DMS 273 treated with DMSO at 0.1 percent for 48 hours (cell line): ENCODE results near the gene DDX55.
"Not testable (repeated sequence)": the region's sequence is repeated elsewhere in the genome, so short reads cannot be mapped to it uniquely, and the experiment has no call there.

Experiments used
- DNase-seq: peaks from one replicate; lab custom pipeline; 2025; lab: John Stamatoyannopoulos, UW

Gene DDX55, protein sequence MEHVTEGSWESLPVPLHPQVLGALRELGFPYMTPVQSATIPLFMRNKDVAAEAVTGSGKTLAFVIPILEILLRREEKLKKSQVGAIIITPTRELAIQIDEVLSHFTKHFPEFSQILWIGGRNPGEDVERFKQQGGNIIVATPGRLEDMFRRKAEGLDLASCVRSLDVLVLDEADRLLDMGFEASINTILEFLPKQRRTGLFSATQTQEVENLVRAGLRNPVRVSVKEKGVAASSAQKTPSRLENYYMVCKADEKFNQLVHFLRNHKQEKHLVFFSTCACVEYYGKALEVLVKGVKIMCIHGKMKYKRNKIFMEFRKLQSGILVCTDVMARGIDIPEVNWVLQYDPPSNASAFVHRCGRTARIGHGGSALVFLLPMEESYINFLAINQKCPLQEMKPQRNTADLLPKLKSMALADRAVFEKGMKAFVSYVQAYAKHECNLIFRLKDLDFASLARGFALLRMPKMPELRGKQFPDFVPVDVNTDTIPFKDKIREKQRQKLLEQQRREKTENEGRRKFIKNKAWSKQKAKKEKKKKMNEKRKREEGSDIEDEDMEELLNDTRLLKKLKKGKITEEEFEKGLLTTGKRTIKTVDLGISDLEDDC

DNA sequence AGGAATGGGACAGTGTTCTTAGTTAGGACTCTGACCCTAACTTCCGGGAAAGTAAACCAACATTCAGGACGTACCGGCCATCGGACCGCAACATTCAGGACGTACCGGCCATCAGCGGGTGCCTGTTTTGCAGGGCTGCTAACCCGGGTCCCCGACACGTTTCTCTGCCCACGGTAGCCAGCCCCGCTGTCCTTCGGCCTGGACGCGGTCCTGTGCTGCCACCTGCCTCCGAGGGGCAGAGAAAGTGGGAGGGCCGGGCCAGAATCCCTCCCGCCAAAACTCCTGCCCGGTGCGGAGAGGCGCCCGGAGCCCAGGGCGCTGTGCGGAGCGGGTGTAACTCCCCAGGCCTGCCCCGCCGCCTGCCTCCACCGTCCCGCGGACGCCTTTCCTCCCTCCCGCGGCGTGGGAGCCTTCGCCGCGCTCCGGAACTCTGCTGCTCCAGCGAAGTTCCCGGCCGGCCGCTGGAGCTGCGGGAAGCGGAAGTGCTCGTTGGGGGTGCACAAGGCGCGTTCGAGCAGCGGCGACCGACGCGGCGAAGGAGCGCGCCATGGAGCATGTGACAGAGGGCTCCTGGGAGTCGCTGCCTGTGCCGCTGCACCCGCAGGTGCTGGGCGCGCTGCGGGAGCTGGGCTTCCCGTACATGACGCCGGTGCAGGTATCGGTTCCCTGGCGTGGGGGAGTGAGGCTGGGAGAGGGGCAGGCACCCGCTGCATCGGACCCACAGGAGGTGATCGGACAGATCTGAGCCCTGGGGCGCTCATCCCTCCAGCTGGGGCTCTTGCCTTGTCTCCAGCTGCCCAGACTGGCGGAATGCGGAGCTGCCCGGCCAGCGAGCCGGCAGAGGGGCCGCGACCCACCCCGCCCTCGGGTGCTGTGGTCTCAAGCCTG lies at the start of gene DDX55:
TSS of gene DDX55 (plus strand) at position 498 of the 888 bp plus-strand sequence. CDS start at position 548, 50 bp downstream.
- DNase-seq = peak; percentile 43

DNA sequence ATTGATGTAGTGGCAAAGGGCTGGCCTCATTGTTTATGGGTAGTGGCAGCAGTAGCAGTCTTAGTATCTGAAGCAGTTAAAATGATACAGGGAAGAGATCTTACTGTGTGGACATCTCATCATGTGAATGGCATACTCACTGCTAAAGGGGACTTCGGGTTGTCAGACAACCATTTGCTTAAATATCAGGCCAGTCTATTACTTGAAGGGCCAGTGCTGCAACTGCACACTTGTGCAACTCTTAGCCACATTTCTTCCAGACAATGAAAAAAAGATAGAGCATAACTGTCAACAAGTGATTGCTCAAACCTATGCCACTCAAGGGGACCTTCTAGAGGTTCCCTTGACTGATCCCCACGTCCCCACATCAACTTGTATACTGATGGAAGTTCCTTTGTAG lies 47.8 kb upstream of the DDX55 start:
- DNase-seq = not testable (repeated sequence)

DNA sequence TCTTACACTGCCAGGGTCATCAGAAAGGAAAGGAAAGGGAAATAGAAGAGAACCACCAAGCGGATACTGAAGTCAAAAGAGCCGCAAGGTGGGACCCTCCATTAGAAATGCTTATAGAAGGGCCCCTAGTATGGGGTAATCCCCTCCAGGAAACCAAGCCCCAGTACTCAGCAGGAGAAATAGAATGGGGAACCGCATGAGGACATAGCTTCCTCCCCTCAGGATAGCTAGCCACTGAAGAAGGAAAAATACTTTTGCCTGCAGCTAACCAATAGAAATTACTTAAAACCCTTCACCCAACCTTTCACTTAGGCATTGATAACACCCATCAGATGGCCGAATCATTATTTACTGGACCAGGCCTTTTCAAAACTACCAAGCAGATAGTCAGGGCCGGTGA lies 47.1 kb upstream of the DDX55 start:
- DNase-seq = not testable (repeated sequence)

DNA sequence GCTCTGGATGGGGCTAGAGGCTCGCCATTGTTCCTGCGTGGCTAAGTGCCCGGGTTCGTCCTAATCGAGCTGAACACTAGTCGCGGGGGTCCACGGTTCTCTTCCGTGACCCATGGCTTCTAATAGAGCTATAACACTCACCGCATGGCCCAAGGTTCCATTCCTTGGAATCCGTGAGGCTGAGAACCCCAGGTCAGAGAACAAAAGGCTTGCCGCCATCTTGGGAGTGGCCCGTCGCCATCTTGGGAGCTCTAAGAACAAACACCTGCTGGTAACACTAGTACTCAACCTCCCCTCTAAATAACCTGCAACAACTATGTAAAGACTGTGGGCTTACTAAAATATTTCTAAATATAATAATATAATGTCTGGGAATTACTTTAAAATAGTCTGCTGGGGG lies 43.4 kb upstream of the DDX55 start:
- not testable (repeated sequence) for DNase-seq

DNA sequence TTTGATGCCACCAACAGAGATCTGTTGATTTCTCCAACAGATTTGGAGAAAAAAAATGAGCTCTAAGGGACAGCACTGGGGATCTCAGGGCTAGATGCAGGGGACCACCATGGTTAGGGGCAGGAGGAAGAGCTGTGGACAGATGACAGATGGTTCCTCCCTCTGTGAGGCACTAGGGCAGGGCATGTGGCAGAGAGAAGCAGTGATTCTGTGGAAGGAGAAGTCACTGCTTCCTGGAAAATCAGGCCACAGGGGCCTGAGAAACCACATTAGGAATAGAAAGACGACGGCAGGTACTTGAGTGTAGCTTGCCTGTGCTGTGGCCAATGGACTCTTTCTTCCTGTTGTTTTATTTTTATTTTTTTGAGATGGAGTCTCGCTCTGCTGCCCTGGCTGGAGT lies 42.4 kb upstream of the DDX55 start:
- DNase-seq = no peak

DNA sequence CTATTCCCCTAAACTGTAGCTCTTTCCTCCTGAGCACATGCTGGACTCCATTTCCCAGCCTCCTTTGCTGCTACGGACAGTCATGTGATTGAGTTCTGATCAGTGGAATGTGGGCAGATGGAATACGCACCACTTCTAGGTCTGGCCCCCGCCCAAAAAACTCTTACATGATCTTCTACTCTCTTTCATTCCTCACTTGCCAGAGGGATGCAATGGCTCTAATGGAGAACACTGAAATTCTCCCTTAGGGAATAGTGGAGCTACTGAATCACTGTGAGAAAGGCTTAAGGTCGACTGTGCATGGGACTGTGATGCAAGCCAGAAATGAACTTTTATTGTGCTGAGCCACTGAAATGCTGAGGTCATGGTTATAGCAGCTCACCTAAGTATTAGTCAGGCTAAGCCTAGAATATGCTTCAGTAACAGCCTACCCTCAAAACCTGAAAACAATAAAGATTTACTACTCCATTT lies 30.5 kb upstream of the DDX55 start:
- DNase-seq = peak; percentile 49

DNA sequence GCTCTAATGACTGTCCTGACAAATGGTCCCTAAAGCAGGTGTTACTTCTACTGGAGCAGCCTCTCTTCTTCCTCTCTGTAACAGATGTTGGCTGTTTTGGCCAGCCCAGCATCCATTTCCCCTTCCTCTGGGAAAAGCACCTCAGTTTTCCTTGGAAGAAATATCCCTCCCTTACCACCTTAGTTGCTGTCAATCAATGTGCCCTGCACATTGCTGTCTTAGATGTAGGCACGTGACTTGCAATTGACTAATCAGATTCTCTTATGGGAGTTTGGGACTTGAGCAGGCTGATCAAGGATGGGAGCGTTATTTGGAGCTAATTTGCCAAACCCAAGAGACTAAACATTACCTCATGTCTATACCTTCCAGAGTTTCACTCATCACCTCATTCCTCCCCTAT lies 29.5 kb upstream of the DDX55 start:
- no peak for DNase-seq

DNA sequence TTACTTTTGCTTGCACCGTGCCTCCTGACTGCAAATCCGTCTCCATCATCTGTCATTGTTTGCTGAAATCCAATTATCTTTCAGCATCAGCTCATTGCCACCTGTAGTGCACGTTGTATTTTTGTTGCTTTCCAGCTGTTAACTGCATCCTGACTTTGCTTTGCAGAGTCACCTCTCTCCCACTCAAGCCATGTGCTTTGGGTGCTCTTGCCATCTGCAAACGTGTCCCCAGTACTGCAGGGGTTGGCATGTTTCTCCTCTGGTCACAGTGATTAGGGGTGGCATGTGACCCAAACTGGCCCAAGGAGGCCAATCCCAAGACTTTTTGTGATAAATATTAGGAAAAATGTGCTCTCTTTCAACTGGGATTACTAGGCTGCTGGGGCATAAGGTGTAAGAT lies 28.0 kb upstream of the DDX55 start:
- DNase-seq = peak; percentile 40

DNA sequence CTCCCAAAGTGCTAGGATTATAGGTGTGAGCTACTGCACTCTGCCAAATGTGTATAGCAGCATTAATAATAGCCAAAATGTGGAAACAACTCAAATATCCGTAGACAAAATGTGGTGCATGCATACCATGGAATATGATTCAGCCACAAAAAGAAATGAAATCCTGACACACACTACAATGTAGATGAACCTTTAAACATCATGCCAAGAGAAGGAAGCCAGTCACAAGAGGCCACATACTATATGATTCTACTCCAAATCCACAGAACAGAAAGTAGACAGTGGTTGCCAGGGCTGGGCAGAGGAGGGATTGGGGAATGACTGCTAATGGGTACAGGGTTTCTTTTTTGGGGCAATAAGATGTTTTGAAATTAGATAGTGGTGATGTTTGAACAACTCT lies 25.3 kb upstream of the DDX55 start:
- DNase-seq = no peak

DNA sequence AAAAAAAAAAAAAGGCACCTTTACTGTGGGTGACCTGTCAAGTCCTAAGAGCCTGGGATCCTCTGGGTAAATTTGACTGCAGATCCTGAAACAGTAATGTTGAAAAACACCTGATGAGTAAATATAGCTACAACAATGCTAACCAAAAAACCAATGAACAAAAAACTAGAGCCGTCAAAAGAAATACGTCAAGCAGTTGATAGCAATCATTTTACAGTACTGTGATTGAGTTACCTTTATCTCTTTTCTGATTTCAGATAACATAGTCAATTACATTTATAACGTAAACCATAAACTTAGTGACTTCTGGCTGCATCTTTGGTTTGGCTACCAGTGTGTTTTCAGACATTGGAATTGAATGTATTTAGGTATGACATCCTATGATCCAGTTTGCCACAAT lies 23.7 kb upstream of the DDX55 start:
- no peak for DNase-seq

DNA sequence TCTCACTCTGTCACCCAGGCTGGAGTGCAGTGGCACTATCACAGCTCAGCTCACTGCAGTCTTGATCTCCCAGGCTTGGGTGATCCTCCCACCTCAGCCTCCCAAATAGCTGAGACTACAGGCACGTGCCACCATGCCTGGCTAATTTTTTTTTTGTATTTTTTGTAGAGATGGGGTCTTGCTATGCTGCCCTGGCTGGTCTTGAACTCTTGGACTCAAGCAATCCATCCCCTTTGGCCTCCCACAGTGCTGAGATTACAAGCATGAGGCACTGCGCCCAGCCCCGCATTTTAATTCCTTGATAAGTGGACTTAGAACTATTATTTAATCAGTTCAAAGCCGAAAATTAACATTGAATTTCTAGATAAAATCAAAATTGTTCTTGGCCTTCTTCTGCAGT lies 23.1 kb upstream of the DDX55 start:
- not testable (repeated sequence) for DNase-seq

DNA sequence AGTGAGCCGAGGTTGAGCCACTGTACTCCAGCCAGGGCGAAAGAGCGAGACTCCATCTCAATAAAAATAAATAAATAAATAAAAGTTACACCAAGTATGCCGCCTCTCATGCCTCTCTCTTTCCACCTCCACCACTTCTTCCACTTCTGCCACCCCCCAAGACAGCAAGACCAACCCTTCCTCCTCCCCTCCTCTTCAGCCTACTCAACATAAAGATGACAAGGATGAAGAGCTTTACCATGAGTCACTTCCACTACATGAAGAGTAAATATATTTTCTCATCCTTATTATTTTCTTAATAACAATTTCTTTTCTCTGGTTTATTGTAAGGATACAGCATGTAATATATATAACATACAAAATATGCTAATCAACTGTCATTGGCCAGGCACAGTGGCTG lies 21.1 kb upstream of the DDX55 start:
- no peak for DNase-seq

DNA sequence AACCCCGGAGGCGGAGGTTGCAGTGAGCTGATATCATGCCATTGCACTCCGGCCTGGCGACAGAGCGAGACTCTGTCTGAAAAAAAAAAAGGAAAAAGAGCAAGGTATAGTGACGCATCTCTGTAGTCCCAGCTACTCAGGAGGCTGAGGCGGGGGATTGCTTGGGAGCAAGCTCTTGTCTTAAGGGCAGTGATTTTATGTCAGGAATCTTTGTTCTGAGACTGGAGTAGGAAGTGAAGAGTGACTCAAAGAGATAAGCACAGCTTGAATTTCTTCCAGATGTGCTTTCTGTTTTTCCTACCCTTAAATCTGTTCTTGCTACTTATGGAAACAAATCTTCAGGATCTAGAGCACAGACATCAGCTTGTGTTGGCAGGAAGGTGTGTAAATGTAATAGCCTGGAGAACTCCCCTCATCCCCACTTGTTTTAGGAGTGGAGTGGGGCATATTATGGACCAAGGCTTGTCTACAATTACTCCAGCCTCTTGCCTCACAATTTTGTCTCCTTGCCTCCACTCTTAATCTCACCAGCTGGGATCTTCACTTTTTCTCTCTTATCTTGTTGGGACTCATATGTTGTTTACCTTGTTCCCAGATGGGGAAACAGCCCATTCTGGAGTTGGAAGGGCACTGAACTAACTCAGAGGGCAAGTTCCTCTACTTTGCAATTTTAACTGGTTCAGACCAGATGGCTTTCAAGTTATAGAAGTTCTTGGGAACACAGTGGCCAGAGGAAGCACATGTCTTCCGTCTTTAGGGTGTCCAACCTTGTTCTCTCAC lies 10.0 kb upstream of the DDX55 start:
- peak; percentile 50 for DNase-seq

DNA sequence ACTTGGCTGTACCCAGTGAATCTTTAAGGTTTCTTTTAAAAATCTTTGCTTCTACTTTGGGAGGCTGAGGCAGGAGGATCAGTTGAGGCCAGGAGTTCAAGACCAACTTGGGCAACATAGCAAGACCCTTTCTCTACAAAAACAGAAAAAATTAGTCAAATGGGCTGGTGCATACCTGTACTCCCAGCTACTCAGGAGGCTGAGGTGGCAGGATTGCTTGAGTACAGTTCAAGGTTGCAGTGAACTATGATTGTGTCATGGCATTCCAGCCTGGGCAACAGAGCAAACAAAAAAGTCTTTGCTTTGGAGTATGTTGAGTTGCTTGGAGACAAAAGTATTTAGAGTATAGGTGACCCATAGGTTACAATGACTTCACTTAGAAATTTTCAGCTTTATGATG lies 6.2 kb upstream of the DDX55 start:
- no peak for DNase-seq

DNA sequence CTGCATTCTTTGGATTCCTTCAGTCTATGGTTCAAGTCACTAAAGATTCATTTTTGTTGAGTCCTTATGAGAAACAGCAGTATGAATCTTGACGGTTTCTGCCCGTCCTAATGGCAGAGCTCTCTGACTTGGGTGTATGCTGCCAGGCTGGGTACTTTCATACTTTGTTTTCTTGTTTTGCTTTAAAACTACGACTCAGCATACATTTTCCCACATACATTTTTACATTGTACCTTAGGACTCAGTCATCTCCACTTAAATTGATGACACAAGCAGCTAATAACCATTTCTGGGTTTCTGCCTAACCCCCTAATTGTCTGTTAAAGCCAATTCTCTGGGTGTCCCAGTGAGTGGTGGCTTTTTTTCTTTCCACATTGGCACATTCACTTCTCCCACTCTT lies 4.8 kb upstream of the DDX55 start:
- no peak for DNase-seq

DNA sequence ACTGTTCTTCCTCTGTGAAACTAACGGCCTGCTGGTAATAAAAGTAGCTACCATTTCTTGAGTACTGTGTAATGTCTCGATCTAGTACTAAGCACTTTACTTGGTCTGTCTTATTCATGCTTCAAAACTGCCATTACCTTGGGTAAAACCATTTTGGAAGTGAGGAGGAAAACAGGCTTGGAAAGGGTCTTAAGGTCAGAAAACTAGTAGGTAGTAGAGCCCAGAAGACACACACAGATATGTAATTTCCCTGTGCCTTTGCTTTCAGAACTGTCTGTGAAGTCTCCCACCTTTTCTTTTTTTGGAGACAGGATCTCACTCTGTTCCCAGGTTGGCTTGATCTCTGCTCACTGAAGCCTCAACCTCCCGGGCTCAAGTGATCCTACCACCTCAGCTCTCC lies 3.4 kb upstream of the DDX55 start:
- no peak for DNase-seq

DNA sequence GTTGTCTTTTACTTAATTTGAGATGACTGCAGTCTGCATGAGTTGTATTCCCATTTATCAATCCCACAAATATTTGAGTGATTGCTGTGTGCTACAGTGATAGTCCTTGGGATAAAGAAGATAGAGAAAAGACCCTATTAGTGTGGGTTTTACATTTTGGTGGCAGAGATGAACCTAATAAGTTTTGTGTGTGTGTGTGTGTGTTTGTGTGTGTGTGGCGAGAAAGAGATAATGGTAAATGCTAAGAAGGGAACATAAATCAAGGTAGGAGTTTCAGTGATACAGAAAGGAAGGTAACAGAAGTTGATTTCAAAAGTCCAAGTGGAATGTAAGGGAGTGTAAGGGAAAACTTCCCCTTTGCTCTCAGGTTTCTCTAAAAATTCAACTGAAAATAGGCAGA lies 2.6 kb upstream of the DDX55 start:
- no peak for DNase-seq

DNA sequence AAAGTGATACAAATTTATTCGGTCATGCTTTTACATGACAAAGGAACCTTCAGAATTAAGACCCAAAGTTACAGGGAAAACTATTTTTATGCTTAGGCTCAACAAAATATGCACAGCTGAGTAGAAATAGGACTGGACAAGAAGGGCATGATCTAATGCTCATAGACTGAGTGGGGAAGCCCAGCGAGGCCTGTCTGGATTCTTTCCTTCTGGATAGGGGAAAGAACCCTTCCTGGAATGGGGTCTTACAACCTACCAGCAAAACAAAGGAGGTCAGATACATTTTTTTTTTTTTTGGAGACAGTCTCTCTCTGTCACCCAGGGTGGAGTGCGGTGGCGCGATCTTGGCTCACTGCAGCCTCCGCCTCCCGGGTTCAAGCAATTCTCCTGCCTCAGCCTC lies 2.2 kb upstream of the DDX55 start:
- no peak for DNase-seq

DNA sequence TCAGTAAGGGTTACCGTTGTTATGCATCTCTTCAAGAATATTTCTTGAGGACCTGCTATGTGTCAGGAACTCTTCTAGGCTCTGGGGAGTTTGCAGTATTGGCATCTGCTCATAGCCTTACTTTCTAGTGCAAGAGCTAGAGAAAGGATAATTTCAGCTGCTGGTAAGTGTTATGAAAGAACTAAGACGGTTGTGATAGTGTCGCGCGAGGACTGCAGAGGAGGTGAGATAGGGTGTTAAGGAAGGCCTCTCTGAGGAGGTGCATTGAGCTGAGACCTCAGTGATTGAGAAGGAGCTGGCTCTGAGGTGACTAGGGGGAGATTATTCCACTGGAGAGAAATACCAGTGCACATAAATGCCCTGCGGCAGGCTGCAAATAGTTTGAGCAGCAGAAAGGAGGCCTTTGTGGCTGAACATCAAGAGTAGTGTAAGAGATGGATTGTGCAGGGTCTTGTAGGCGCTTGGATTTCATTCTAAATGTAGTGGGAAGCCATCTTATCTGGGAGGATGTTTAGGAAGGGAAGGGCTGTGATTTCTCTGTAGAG lies 824 bp downstream of the DDX55 start:
- no peak for DNase-seq

DNA sequence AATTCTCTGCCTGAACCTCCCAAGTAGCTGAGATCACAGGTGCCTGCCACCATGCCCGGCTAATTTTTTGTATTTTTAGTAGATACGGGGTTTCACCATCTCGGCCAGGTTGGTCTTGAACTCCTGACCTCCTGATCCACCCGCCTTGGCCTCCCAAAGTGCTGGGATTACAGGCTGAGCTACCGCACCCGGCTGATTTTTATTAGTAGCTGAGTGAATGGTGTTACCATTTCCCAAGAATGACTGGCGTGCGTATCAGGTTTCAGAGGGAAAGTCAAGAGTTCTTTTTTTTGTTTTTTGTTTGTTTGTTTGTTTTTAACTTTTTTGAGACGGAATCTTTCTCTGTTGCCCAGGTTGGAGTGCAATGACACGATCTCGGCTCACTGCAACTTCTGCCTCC lies 1.6 kb downstream of the DDX55 start:
- not testable (repeated sequence) for DNase-seq

DNA sequence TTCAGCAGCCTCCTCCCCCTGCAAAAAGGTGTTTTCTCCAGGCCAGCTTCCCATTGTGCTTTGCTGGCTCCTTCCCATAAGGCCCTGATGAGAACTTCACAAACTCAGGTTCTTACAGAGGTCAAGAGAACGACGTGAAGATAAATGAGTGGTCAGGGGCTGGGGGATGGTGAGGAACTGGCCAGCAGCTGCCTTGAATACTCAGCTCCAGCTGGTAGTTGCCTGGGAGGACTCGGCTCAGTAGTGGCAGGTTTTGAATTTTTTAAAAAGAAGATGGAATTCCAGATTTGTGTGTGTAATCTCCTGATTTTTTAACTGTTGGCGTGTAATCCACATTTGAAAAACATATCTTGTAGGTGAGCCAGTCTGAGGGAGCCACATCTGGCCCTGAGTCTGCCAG lies 5.9 kb downstream of the DDX55 start:
- DNase-seq = no peak

DNA sequence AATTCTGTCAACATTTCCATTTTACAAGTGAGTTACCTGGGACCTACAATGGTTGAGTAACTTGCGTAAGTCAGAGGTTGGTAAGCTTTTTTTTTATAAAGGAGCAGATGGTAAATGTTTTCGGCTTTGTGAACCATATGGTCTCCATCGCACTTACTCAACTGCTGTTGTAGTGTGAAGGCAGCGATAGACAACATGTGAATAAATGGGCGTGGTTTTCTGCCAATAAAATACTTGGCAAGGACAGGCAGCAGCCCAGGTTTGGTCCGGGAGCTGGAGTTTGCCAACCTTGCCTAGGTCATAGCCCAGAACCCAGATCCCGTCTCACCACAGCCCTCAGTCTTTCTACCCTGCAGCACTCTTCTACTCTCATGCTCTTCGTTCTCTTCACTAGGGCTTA lies 6.3 kb downstream of the DDX55 start:
- DNase-seq = peak; percentile 87
